Naive B cell (primary cell): ENCODE results near the gene FADS3. TPM values are rescaled to one million over a fixed set of nuclear protein-coding genes. Genes with fewer than 3 reads are reported as not detected.

Experiments
- ATAC-seq, 2 donors: fragments of 150-1000 bp; cut with Tn5 transposase; 2 replicates each; pipeline ENCODE4 v1.10.0; 2021; ENCODE audit warnings: low read depth in 2 of 2, mild to moderate bottlenecking in 2 of 2, moderate library complexity in 2 of 2
- DNase-seq: peaks from one replicate; pipeline ENCODE4 v3.0.0; 2022
- H3K27ac Mint-ChIP-seq, 6 donors: one replicate each; pipeline ENCODE4 v1.8.0; 2020 to 2022; ENCODE audit warnings: mild to moderate bottlenecking in 6 of 6, mixed read lengths in 6 of 6, moderate library complexity in 5 of 6, inconsistent platforms in 2 of 6
- H3K27me3 Mint-ChIP-seq, 3 donors: one replicate each; pipeline ENCODE4 v1.8.0; 2021 to 2022; ENCODE audit warnings: mixed read lengths in 3 of 3, mild to moderate bottlenecking in 1 of 3
- H3K36me3 Mint-ChIP-seq, 2 donors: one replicate each; pipeline ENCODE4 v1.8.0; 2020 to 2022; ENCODE audit warnings: mixed read lengths in 2 of 2, inconsistent platforms in 1 of 2, mild to moderate bottlenecking in 1 of 2
- H3K4me1 Mint-ChIP-seq, 3 donors: one replicate each; pipeline ENCODE4 v1.8.0; 2020 to 2022; ENCODE audit warnings: mixed read lengths in 3 of 3, inconsistent platforms in 1 of 3, mild to moderate bottlenecking in 1 of 3, moderate library complexity in 1 of 3
- H3K4me3 Mint-ChIP-seq, 8 donors: one replicate each; pipeline ENCODE4 v1.8.0; 2020 to 2022; ENCODE audit warnings: mild to moderate bottlenecking in 8 of 8, mixed read lengths in 8 of 8, moderate library complexity in 8 of 8, inconsistent platforms in 2 of 8
- H3K9me3 Mint-ChIP-seq, 7 donors: one replicate each; pipeline ENCODE4 v1.8.0; 2020 to 2022; ENCODE audit warnings: mixed read lengths in 7 of 7, mild to moderate bottlenecking in 5 of 7, inconsistent platforms in 2 of 7, moderate library complexity in 1 of 7
- polyA plus RNA-seq, 6 donors: library from polyadenylated mRNA; unstranded; fragments of 300-500 nt; fragmentation: Illumina TruSeq; gene quantifications; one replicate each; pipeline ENCODE4 v1.2.3, GENCODE V29; 2021; ENCODE audit warnings: low read depth in 6 of 6

The FADS3 gene
- polyA plus RNA-seq, 6 donors from 2014 or later = 27.6 to 41.3 (median 34.4) TPM

- Mint-ChIP-seq H3K27ac (peak overlapping the region in 1 of 6 donors; percentile 28), H3K36me3 (no peaks in the 10 kb centered on the region), H3K4me3 (no peak overlapping the region), H3K27me3 (peaks cover 14 to 37% (median 35%) of the 10 kb centered on the region in 3 donors), H3K4me1 (peaks cover 10 to 20% (median 11%) of the 10 kb centered on the region in 3 donors), H3K9me3 (no peaks in the 10 kb centered on the region)
- no peak for ATAC-seq
- no peak for DNase-seq
Observed at GRCh38 chr11:61911128-61911700, 19.9 kb upstream of the FADS3 start.

DNA sequence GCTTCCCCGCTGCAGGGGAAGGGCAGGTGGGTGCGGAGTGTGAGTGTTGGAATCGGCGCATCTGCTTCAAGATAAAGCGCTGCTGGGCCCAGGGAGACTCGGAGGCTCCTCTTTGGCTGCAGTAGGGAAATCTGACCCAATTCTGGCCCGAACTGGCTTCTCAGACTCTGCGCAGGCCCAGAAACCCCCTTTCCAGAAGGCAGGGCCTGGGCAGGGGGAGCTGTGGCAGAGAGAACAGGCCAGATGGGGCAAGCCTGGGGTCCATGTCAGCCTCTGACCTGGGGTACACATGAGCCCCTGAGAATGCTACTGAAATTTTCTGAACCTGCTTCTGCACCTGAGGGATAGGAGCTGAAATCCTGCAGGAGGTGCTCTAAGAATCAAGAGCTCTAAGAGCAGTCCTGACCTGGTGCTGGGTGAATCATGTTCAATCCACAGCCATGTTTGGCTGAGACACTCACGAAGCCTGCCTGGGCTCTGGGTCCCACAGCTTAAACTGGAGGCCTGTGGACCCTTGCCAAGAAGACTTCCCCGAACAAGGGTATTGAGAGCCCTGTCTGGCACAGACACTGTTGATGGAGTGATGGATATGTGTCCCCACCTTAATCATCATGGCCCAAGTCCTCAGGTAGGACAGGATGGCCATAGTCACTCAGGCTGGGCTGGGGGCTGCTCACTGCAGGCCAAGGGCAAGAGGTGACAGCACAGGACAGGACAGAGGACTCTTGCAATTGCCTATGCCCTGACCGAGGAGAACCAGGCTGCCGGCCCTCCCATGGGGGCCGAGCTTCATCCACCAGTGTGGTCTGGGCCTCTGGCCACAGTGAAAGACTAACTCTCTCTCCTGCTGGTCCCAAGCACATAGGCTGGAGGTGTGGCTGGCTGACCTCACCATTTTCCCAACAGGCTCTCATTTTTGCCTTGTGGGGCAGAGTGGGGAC is 19.1 kb upstream of the FADS3 start:
- no peaks in the 10 kb centered on the region for H3K9me3 Mint-ChIP-seq
- no peak overlapping the region for H3K4me3 Mint-ChIP-seq
- no peak for DNase-seq
- no peak for ATAC-seq
- H3K27me3 Mint-ChIP-seq = peaks cover 12 to 30% (median 27%) of the 10 kb centered on the region in 3 donors
- no peak overlapping the region for H3K27ac Mint-ChIP-seq
- no peaks in the 10 kb centered on the region for H3K36me3 Mint-ChIP-seq
- peaks cover 10 to 20% (median 11%) of the 10 kb centered on the region in 3 donors for H3K4me1 Mint-ChIP-seq

- Mint-ChIP-seq H3K27me3 (peaks cover 3 to 19% (median 16%) of the 10 kb centered on the region in 3 donors), H3K9me3 (no peaks in the 10 kb centered on the region), H3K27ac (no peak overlapping the region), H3K4me1 (peaks cover 11 to 20% (median 15%) of the 10 kb centered on the region in 3 donors), H3K4me3 (no peak overlapping the region), H3K36me3 (no peaks in the 10 kb centered on the region)
- DNase-seq = no peak
- no peak for ATAC-seq
Observed at GRCh38 chr11:61908730-61909316, 17.5 kb upstream of the FADS3 start.

GRCh38 chr11:61907871-61908729 is 16.8 kb upstream of the FADS3 start:
- Mint-ChIP-seq H3K9me3 (no peaks in the 10 kb centered on the region), H3K4me1 (peaks cover 13 to 21% (median 17%) of the 10 kb centered on the region in 3 donors), H3K36me3 (no peaks in the 10 kb centered on the region), H3K27me3 (peaks cover 0 to 19% (median 11%) of the 10 kb centered on the region in 3 donors), H3K27ac (no peak overlapping the region), H3K4me3 (no peak overlapping the region)
- DNase-seq (no peak), ATAC-seq (no peak)

DNA sequence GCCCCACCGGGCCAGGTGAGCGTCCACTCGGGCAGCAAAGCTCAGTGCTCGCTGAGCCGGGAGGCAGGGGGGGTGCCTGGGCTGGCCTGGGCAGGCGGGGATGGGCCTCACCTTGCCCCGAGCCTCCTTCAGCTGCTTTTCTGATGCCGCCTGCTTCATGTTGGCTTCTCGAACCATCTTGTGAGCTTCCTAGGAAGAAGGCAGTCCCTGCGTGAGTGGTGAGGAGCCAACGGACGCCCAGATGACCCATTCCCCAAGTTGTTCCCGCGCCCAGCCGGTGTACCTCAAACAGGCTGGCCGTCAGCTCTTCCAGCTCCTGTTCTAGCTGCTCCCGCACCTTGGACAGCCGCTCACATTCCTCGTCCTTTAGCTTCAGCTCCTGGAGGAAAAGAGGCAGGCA is 15.9 kb upstream of the FADS3 start:
- no peak for ATAC-seq
- Mint-ChIP-seq H3K9me3 (no peaks in the 10 kb centered on the region), H3K36me3 (no peaks in the 10 kb centered on the region), H3K27me3 (peaks cover 0 to 17% (median 7%) of the 10 kb centered on the region in 3 donors), H3K4me3 (no peak overlapping the region), H3K4me1 (peaks cover 7 to 18% (median 14%) of the 10 kb centered on the region in 3 donors), H3K27ac (no peak overlapping the region)
- no peak for DNase-seq

GRCh38 chr11:61906522-61906909 is 15.2 kb upstream of the FADS3 start:
- Mint-ChIP-seq H3K27ac (no peak overlapping the region), H3K4me1 (peaks cover 7 to 16% (median 14%) of the 10 kb centered on the region in 3 donors), H3K4me3 (no peak overlapping the region), H3K27me3 (peaks cover 0 to 17% (median 7%) of the 10 kb centered on the region in 3 donors), H3K36me3 (no peaks in the 10 kb centered on the region), H3K9me3 (no peaks in the 10 kb centered on the region)
- ATAC-seq (no peak), DNase-seq (no peak)

DNA sequence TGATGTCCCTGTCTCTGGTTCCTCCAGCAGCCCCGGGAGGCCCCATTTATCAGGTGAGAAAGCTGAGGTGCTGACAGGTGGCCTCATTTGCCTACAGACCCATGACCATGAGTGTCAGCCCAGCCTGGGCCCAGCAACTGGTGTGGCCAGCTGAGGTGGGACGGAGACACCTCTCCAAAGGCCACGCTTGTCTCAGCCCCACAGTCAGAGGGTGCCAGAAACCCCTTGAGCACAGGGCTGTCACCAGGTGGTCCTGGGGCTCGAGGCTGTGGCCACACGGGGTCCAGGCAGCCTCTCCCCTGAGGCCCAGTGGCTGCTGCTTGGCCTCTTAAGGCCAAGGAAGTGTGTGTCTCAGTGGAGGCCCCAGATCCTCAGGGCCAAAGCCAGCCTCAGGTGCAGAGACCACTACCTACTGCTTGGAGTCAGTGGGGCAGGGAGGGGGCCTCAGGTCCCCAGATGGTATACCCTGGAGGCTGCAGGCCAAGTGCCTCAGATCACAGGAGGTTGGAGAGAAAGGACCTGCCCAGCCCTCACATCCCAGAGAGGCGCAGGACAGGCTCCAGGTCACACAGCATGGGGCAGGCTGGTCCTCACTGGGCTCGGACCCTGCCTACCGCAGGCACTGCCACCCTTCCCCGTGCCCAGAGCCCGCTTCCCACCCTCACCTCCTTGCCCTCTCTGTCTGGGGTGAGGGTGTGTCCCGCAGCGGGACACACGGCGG is 14.6 kb upstream of the FADS3 start:
- Mint-ChIP-seq H3K27me3 (peaks cover 0 to 17% (median 7%) of the 10 kb centered on the region in 3 donors), H3K4me1 (peaks cover 7 to 16% (median 14%) of the 10 kb centered on the region in 3 donors), H3K36me3 (no peaks in the 10 kb centered on the region), H3K4me3 (no peak overlapping the region), H3K27ac (no peak overlapping the region), H3K9me3 (no peaks in the 10 kb centered on the region)
- DNase-seq = no peak
- ATAC-seq = no peak

- Mint-ChIP-seq H3K36me3 (no peaks in the 10 kb centered on the region), H3K27me3 (peaks cover 0 to 17% (median 7%) of the 10 kb centered on the region in 3 donors), H3K4me1 (peaks cover 7 to 16% (median 14%) of the 10 kb centered on the region in 3 donors), H3K27ac (peak overlapping the region in 1 of 6 donors; percentile 3), H3K4me3 (no peak overlapping the region), H3K9me3 (no peaks in the 10 kb centered on the region)
- ATAC-seq = no peak
- DNase-seq = no peak
Observed at GRCh38 chr11:61905067-61905696, 13.8 kb upstream of the FADS3 start.

GRCh38 chr11:61904539-61905048 is 13.2 kb upstream of the FADS3 start:
- H3K4me1 Mint-ChIP-seq = peaks cover 7 to 16% (median 14%) of the 10 kb centered on the region in 3 donors
- H3K27me3 Mint-ChIP-seq = peaks cover 0 to 17% (median 7%) of the 10 kb centered on the region in 3 donors
- H3K27ac Mint-ChIP-seq = no peak overlapping the region
- peak; percentile 21 to 30 for ATAC-seq
- DNase-seq = no peak
- H3K36me3 Mint-ChIP-seq = no peaks in the 10 kb centered on the region
- H3K9me3 Mint-ChIP-seq = no peaks in the 10 kb centered on the region
- no peak overlapping the region for H3K4me3 Mint-ChIP-seq

DNA sequence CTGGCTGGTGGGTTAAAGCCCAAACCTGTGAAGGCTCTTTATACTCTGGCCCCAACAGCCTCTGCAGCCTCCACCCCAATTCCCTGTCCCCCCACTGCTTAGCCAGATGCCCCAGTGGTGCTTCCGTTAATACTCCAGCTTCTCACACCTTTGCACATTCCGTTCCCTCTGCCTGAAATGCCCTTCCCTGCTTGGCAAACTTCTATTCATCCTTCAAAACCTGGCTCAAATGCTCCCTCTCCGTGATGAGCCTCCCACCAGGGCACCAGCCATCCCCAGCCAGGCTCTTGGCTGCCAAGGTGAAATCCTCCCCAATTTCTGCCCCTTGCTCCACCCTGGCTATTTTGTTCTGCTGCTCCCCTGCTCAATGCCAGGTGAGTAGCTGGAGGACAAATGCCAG is 12.5 kb upstream of the FADS3 start:
- DNase-seq = no peak
- Mint-ChIP-seq H3K9me3 (no peaks in the 10 kb centered on the region), H3K27me3 (peaks cover 0 to 17% (median 7%) of the 10 kb centered on the region in 3 donors), H3K4me3 (no peak overlapping the region), H3K36me3 (no peaks in the 10 kb centered on the region), H3K27ac (peak overlapping the region in 2 of 6 donors; percentile 49 to 76), H3K4me1 (peaks cover 14 to 23% (median 20%) of the 10 kb centered on the region in 3 donors)
- no peak for ATAC-seq

GRCh38 chr11:61902313-61902712 is 11.0 kb upstream of the FADS3 start:
- Mint-ChIP-seq H3K9me3 (no peaks in the 10 kb centered on the region), H3K4me3 (no peak overlapping the region), H3K36me3 (no peaks in the 10 kb centered on the region), H3K4me1 (peaks cover 26 to 34% (median 32%) of the 10 kb centered on the region in 3 donors), H3K27ac (no peak overlapping the region), H3K27me3 (peaks cover 0 to 17% (median 7%) of the 10 kb centered on the region in 3 donors)
- no peak for DNase-seq
- no peak for ATAC-seq

DNA sequence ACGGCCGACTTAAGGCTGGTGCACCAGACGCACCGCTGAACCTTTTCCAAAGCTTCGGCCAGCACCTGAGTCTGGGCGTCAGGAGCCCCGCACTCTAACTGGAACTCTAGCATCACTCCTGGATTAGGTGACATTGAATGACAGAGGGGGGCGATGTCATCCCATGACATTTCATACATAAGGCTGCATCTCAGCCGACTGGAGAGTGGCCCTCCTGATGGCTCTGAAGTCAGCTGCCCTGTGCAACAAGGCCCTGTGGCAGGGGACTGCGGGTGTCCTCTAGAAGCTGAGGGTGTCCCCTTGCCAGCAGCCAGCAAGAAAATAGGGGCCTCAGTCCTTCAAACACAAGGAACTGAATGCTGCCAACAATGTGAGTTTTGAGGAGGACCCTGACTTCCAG is 10.1 kb upstream of the FADS3 start:
- no peaks in the 10 kb centered on the region for H3K36me3 Mint-ChIP-seq
- H3K27me3 Mint-ChIP-seq = peaks cover 0 to 17% (median 7%) of the 10 kb centered on the region in 3 donors
- no peaks in the 10 kb centered on the region for H3K9me3 Mint-ChIP-seq
- peaks cover 22 to 37% (median 31%) of the 10 kb centered on the region in 3 donors for H3K4me1 Mint-ChIP-seq
- no peak overlapping the region for H3K27ac Mint-ChIP-seq
- no peak for ATAC-seq
- DNase-seq = no peak
- no peak overlapping the region for H3K4me3 Mint-ChIP-seq
